Measurements from ENCODE around the gene CYP2D6.

The CYP2D6 gene

DNA sequence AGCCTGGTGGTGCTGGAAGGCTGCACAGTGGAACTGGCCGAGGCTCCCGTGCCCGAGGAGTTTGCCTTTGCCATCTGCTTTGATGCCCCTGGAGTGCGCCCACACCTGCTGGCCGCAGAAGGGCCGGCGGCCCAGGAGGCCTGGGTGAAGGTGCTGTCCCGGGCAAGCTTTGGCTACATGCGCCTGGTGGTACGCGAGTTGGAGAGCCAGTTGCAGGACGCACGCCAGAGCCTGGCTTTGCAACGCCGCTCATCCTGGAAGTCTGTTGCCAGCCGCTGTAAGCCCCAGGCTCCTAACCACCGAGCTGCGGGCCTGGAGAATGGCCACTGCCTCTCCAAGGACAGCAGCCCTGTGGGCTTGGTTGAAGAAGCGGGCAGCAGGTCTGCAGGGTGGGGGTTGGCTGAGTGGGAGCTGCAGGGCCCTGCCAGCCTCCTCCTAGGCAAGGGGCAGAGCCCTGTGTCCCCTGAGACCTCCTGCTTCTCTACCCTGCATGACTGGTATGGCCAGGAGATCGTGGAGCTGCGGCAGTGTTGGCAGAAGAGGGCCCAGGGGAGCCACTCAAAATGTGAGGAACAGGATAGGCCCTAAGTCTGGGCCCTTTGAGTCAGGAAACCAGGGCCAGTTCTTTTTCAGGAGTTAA is 53.0 kb downstream of the CYP2D6 start:
- Histone ChIP-seq H3K4me1 (ENCODE audit: insufficient read depth, poor library complexity, severe bottlenecking) (no peaks in the 10 kb centered on the region), H3K27me3 (ENCODE audit: insufficient read depth, poor library complexity, severe bottlenecking) (no peaks in the 10 kb centered on the region), H3K36me3 (ENCODE audit: low read depth) (peaks cover 3% of the 10 kb centered on the region; the same call in 1 of the 2 replicates), H3K9me3 (ENCODE audit: severe bottlenecking) (no peaks in the 10 kb centered on the region), H3K27ac (ENCODE audit: poor library complexity, severe bottlenecking) (no peak overlapping the region), H3K4me3 (ENCODE audit: severe bottlenecking) (no peak overlapping the region)
- TF ChIP-seq, protein P1, sequence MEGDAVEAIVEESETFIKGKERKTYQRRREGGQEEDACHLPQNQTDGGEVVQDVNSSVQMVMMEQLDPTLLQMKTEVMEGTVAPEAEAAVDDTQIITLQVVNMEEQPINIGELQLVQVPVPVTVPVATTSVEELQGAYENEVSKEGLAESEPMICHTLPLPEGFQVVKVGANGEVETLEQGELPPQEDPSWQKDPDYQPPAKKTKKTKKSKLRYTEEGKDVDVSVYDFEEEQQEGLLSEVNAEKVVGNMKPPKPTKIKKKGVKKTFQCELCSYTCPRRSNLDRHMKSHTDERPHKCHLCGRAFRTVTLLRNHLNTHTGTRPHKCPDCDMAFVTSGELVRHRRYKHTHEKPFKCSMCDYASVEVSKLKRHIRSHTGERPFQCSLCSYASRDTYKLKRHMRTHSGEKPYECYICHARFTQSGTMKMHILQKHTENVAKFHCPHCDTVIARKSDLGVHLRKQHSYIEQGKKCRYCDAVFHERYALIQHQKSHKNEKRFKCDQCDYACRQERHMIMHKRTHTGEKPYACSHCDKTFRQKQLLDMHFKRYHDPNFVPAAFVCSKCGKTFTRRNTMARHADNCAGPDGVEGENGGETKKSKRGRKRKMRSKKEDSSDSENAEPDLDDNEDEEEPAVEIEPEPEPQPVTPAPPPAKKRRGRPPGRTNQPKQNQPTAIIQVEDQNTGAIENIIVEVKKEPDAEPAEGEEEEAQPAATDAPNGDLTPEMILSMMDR (IDR thresholded peaks at IDR 0.05; ENCODE audit: poor library complexity, severe bottlenecking), result no peak
- DNase-seq (ENCODE audit: low spot score) (no peak), ATAC-seq (ENCODE audit: low read depth) (no peak)

DNA sequence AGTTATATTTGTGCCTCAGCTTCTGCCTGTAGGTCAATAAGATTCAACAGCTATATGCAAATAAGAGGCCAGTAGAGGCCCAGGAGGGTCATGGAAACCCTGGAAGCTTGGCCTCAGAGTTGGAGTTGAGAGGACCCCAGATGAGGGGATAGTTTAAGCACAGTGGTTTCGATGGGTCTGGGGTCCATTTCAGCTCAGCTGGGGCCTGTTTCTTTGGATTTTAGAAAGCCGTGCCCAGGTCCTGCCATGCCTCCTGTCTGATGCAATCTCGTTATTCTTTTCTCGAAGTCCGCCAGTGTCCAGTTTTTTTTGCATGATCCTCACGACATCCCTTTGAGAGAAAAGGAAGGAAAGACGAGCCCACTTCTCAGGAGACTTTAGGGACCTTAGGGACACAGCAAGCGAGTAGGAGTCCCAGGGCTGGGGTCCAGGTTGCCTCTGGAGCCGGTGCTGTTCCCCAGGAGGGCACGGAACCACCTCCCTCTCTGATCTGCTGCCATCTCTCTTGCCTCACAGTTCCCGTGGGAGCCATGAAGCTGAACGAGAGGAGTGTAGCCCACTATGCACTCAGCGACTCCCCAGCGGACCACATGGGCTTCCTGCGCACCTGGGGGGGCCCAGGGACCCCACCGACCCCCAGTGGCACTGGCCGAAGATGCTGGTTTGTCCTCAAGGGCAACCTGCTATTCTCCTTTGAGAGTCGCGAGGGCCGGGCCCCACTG is 53.7 kb downstream of the CYP2D6 start:
- Histone ChIP-seq H3K4me3 (ENCODE audit: severe bottlenecking) (no peak overlapping the region), H3K4me1 (ENCODE audit: insufficient read depth, poor library complexity, severe bottlenecking) (no peaks in the 10 kb centered on the region), H3K27ac (ENCODE audit: poor library complexity, severe bottlenecking) (no peak overlapping the region), H3K9me3 (ENCODE audit: severe bottlenecking) (no peaks in the 10 kb centered on the region), H3K36me3 (ENCODE audit: low read depth) (no peaks in the 10 kb centered on the region), H3K27me3 (ENCODE audit: insufficient read depth, poor library complexity, severe bottlenecking) (no peaks in the 10 kb centered on the region)
- TF ChIP-seq, protein P1 (IDR thresholded peaks at IDR 0.05; ENCODE audit: poor library complexity, severe bottlenecking), result no peak
- DNase-seq (ENCODE audit: low spot score), result no peak
- no peak for ATAC-seq (ENCODE audit: low read depth)

All from RWPE2 (cell line).